22Rv1 (cell line): ENCODE measurements around the gene FNBP1.

Source experiments
- ZFX ChIP-seq: fragments of 450-650 bp; IDR thresholded peaks from 2 replicates; pipeline ENCODE4 v1.6.1; 2017; ENCODE audit warnings: antibody characterized with exemption, borderline replicate concordance
- TF ChIP-seq, protein P1 (sequence below): fragments of 450-650 bp; IDR thresholded peaks from 2 replicates; pipeline ENCODE4 v1.5.1; 2017; ENCODE audit warnings: mild to moderate bottlenecking

DNA sequence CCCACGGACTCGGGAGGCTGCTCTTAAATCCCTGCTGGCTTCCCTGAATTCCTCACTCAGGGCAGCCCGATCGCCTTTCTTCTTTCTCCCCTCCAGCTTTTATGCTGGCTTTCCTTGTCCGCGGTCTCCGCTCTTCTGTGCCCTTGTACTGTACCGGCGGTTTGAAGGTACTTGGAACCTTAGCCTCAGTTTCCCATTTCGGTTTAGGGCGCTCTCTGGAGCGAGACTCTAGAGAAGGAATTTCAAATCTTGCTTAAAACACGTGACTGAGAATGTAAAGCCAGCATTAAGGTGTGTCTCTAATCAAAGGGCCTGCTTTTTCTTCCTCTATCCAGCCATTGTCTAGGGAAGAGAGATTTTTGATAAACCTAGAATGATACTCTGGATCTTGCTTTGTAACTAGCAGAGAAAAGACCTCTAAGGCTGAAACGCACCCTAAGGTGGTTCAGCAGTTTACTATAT is 11.4 kb upstream of the FNBP1 start:
- TF ChIP-seq, protein P1, sequence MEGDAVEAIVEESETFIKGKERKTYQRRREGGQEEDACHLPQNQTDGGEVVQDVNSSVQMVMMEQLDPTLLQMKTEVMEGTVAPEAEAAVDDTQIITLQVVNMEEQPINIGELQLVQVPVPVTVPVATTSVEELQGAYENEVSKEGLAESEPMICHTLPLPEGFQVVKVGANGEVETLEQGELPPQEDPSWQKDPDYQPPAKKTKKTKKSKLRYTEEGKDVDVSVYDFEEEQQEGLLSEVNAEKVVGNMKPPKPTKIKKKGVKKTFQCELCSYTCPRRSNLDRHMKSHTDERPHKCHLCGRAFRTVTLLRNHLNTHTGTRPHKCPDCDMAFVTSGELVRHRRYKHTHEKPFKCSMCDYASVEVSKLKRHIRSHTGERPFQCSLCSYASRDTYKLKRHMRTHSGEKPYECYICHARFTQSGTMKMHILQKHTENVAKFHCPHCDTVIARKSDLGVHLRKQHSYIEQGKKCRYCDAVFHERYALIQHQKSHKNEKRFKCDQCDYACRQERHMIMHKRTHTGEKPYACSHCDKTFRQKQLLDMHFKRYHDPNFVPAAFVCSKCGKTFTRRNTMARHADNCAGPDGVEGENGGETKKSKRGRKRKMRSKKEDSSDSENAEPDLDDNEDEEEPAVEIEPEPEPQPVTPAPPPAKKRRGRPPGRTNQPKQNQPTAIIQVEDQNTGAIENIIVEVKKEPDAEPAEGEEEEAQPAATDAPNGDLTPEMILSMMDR, result no peak
- no peak for TF ChIP-seq ZFX
